ENCODE measurements around the gene SDCCAG8.

DNA sequence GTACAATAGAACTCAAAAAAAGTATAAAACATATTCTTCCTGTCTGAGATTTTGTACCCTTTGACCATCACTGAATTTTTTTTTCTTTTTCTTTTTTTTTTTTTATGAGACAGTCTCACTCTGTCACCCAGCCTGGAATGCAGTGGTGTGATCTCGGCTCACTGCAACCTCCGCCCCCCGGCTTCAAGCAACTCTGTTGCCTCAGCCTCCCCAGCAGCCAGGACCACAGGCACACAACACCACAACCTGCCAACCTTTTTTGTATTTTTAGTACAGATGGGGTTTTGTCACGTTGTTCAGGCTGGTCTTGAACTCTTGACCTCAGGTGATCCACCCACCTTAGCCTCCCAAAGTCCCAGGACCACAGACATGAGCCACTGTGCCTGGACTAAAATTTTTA is 10.4 kb downstream of the SDCCAG8 start:
- TF ChIP-seq, protein P1, sequence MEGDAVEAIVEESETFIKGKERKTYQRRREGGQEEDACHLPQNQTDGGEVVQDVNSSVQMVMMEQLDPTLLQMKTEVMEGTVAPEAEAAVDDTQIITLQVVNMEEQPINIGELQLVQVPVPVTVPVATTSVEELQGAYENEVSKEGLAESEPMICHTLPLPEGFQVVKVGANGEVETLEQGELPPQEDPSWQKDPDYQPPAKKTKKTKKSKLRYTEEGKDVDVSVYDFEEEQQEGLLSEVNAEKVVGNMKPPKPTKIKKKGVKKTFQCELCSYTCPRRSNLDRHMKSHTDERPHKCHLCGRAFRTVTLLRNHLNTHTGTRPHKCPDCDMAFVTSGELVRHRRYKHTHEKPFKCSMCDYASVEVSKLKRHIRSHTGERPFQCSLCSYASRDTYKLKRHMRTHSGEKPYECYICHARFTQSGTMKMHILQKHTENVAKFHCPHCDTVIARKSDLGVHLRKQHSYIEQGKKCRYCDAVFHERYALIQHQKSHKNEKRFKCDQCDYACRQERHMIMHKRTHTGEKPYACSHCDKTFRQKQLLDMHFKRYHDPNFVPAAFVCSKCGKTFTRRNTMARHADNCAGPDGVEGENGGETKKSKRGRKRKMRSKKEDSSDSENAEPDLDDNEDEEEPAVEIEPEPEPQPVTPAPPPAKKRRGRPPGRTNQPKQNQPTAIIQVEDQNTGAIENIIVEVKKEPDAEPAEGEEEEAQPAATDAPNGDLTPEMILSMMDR (conservative IDR thresholded peaks at IDR 0.05): no peak
- no peak for TF ChIP-seq ZFX (IDR thresholded peaks at IDR 0.05)

Measured in C4-2B (cell line).